Central memory CD4-positive, alpha-beta T cell (primary cell): Measurements from ENCODE around the gene DRAM2.
"Not testable (repeated sequence)": the region's sequence is repeated elsewhere in the genome, so short reads cannot be mapped to it uniquely, and the experiment has no call there.

Source experiments
- DNase-seq: peaks from one replicate; pipeline ENCODE4 v3.0.0; 2022

The DRAM2 gene

GRCh38 chr1:111142356-111142975 is 2.6 kb upstream of the DRAM2 start:
- no peak for DNase-seq

- no peak for DNase-seq
Measured at GRCh38 chr1:111141245-111142220, 1.6 kb upstream of the DRAM2 start.

- DNase-seq, result no peak
Measured at GRCh38 chr1:111140680-111140967, 731 bp upstream of the DRAM2 start.

DNA sequence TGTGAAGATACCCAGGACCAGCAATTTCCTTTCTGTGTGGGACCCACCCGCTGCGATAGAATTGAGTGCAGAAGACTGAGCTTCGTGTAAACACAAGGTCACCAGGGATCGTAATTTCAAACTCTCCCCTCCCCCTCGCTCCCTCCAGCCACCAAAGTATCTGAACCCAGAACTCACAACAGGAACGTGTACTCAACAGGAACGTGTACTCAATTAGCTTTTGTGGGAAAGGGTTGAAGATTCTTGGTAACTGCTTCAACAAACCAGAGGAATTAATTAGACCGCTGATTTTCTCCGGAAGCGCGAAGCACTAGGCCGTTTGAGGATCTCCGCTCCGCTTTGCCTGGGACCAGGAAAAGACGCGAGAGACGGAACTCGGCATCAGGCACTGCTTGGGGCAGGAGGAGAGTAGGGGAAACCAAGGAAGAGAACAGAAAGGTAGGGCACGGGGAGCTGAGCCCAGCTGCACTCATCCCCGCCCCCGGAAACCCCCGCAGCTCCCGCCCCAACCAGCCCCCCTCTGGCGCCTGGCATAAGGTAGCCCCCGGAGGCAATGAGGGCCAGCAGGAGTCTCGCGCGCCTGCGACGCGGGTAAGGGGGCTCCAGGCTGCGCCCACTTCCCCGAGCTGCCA is 453 bp downstream of the DRAM2 start:
- DNase-seq, result no peak

- DNase-seq, result no peak
Measured at GRCh38 chr1:111133866-111134265, 6.0 kb downstream of the DRAM2 start.

DNA sequence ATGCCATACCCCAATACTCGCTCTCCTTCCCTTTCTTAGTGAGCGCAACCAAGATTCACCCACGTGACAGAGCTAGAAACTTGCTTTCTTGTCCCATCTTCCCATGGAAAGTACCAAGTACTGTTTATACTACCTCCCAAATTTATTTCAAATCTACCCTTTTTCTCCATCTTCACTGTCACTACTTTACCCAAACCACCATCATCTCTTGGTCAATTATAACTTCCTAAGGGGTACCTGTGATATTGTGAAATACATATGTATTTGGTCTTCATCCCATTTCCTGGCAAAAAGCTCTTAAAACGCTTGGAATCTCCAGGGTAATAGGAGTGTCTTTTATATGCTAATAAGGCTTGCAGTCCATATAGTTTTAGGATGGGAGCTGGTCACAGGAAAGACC is 8.2 kb downstream of the DRAM2 start:
- DNase-seq, result no peak

GRCh38 chr1:111129376-111129775 is 10.5 kb downstream of the DRAM2 start:
- no peak for DNase-seq

- DNase-seq, result no peak
Measured at GRCh38 chr1:111127923-111128643, 11.8 kb downstream of the DRAM2 start.

DNA sequence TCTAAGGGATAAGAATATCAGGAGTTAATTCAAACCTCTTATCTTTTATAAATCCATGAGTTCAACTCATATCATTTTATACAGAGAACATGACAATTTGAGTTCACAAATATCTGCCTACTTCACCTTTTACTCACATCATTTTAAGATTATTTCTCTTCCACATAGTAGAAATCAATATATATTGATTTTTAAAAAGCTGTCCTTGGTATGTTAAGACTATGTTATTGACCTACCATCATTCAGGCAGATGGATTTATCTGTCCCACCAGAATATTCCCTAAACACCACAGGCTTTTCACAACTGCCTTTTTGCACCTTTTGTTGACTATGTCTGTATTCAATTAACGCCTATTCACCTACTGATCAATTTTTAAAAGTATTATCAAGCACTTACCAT is 13.5 kb downstream of the DRAM2 start:
- no peak for DNase-seq

- no peak for DNase-seq
Measured at GRCh38 chr1:111116496-111116895, 23.4 kb downstream of the DRAM2 start.

DNA sequence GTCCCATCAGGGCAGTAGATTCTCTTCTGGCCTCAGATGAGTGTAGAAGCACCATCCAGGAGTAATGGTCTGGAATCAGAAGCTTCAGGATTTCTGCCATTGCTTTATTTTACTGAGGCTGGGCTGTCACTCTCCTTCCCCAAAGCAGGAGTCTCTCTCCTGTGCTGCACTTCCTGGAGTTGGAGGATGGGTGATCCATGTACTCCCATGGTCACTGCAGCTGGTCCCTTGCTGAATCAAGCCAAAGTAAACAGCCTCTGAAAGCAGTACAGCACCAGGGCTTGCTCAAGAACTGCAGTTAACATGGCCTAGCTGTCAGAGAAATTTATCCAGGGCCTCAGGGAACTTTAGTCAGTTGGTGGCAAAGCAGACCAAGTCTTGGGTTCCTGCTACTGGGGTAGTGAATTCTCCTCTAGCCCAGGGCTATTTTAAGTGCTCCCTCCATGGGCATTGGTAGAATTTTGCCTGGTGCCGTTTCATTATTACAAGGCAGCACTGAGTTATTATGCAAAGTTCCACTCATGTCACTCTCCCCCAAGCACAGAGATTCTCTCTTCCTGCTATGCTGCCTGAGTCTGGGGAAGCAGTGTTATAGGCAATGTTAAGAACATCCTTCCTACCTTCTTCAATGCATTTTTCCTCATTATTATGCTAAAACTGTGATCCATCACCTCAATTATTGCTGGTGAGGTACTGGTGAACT is 29.5 kb downstream of the DRAM2 start:
- DNase-seq, result no peak

GRCh38 chr1:111104981-111105380 is 34.9 kb downstream of the DRAM2 start:
- no peak for DNase-seq

DNA sequence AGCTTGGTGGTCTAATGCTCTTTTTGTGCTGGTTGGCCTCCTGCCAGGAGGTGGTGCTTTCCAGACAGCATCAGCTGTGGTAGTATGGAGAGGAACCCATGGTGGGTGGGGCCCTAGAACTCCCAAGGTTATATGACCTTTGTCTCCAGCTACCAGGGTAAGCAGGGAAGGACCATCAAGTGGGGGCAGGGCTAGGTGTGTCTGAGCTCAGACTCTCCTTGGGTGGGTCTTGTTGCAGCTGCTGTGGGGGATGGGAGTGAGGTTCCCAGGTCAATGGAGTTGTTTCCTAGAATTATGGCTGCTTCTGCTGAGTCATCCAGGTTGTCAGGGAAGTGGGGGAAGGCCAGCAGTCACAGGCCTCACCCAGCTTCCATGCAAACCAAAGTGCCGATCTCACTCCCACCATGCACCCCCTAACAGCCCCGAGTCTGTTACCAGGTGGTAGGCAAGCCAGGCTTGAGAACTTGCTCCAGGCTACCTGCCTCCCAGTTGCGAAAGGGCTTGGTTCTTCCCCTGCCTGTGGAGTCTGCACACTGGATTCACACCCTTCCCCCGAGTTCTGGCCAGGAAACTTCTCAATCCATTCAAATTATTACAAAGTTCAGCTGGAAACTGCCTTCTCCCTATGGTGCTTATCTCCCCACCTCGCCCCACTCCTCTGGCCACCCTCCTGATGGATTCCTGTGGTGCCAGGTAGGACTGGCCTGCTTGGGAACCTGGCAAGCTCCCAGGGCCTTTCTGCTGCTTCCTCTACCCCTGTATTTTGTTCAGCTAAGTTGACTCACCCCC is 37.8 kb downstream of the DRAM2 start:
- DNase-seq, result no peak

DNA sequence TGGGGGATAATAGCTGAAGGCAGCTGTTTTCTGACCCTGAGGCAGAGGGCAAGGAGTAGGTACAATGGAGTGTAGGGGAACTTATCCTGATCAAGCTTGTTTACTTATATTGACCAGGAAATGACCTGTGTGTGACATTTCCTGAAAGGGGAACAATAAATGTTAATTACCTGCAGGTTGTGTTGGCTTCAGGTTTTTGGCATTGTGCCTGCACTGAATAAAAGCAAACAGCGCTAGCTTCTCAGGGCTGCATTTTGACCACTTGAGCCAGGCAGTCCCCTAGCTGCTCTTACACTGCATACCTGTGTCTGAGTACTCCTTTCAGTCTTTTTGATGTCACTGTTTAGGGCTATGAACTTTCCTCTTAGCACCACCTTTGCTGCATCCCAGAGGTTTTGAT is 40.6 kb downstream of the DRAM2 start:
- no peak for DNase-seq

- no peak for DNase-seq
Measured at GRCh38 chr1:111097356-111098099, 42.4 kb downstream of the DRAM2 start.

DNA sequence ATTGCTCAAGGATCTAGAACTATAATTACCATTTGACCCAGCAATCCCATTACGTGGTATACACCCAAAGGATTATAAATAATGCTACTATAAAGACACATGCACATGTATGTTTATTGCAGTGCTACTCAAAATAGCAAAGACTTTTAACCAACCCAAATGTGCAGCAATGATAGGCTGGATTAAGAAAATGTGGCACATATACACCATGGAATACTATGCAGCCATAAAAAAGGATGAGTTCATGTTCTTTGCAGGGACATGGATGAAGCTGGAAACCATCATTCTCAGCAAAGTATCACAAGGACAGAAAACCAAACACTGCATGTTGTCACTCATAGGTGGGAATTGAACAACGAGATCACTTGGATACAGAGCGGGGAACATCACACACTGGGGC is 44.5 kb downstream of the DRAM2 start:
- DNase-seq, result not testable (repeated sequence)

DNA sequence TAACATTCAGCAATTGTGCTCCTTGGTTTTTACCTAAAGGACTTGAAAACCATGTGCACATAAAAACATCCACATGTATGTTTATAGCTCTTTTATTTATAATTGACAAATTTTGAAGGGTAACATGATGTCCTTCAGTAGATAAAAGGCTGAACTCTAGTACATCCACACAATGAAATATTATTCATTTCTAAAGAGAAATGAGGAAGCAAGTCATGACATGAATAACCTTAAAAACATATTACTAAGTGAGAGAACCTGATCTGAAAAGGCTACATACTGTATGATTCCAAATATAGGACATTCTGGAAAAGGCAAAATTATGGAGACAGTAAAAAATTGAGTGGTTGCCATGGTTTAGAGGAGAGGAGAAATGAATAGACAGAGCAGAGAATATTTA is 50.3 kb downstream of the DRAM2 start:
- no peak for DNase-seq

GRCh38 chr1:111085676-111086075 is 54.2 kb downstream of the DRAM2 start:
- DNase-seq, result no peak

GRCh38 chr1:111084999-111085398 is 54.9 kb downstream of the DRAM2 start:
- DNase-seq, result no peak

- no peak for DNase-seq
Measured at GRCh38 chr1:111082421-111083203, 57.3 kb downstream of the DRAM2 start.
